DND-41 (cell line): ENCODE data around the gene HSDL2.

Experiments used
- CTCF ChIP-seq: IDR thresholded peaks from 2 replicates; pipeline ENCODE4 v1.5.1; 2012; ENCODE audit warnings: borderline replicate concordance, low read length, moderate library complexity, mild to moderate bottlenecking; ENCODE audit not compliant: poor library complexity, severe bottlenecking; ENCODE audit errors: extremely low read depth
- EZH2 ChIP-seq: IDR thresholded peaks from 3 replicates; pipeline ENCODE4 v1.6.1; 2012; ENCODE audit warnings: borderline replicate concordance, low read depth, mild to moderate bottlenecking, moderate library complexity, low read length, inconsistent platforms; ENCODE audit not compliant: severe bottlenecking

- TF ChIP-seq CTCF: no peak
- no peak for TF ChIP-seq EZH2
Measured at GRCh38 chr9:112447283-112447761, 67.4 kb downstream of the HSDL2 start.
